Stomach (tissue), 9 donors: ENCODE measurements around the gene SH3BP2. TPM values are rescaled to one million over a fixed set of nuclear protein-coding genes. Genes with fewer than 3 reads are reported as not detected.

Experiments
- DNase-seq, 2 donors: peaks; one replicate each; pipeline versions ENCODE4 v3.0.0 to v3.0.0-alpha.2; 2013 to 2019
- H3K27ac ChIP-seq, 5 donors: fragments of 200-600 bp in 4 of 5; sonication (generic) in 4 of 5; one replicate each; pipeline ENCODE4 v1.5.1; 2013 to 2019; ENCODE audit warnings: mild to moderate bottlenecking in 1 of 5, moderate library complexity in 1 of 5
- H3K27me3 ChIP-seq, 3 donors: fragments of 200-600 bp; sonication (generic); one replicate each; pipeline ENCODE4 v1.5.1; 2017 to 2019; ENCODE audit warnings: mixed run types in 1 of 3
- H3K36me3 ChIP-seq, 4 donors: fragments of 200-600 bp; sonication (generic); 1 replicate in 3 of 4; 2 replicates in 1 of 4; pipeline ENCODE4 v1.5.1; 2016 to 2019
- H3K4me1 ChIP-seq, 4 donors: fragments of 200-600 bp; sonication (generic); one replicate each; pipeline ENCODE4 v1.5.1; 2016 to 2019
- H3K4me3 ChIP-seq, 4 donors: fragments of 200-600 bp; sonication (generic) in 3 of 4; one replicate each; pipeline ENCODE4 v1.5.1; 2016 to 2019; ENCODE audit warnings: mild to moderate bottlenecking in 1 of 4
- H3K9me3 ChIP-seq, 4 donors: fragments of 200-600 bp; sonication (generic); one replicate each; pipeline ENCODE4 v1.5.1; 2016 to 2019
- EP300 ChIP-seq: sonication (generic); formaldehyde crosslinking; IDR thresholded peaks from one replicate; pipeline ENCODE4 v1.6.1; 2017; ENCODE audit warnings: antibody characterized with exemption
- POLR2A ChIP-seq, 4 donors: fragments of 450-650 bp; IDR thresholded peaks; one replicate each; pipeline ENCODE4 v1.6.1; 2016; ENCODE audit warnings: antibody characterized with exemption in 4 of 4, control low read depth in 2 of 4, mild to moderate bottlenecking in 1 of 4, moderate library complexity in 1 of 4
- POLR2AphosphoS5 ChIP-seq, 3 donors: sonication (generic); formaldehyde crosslinking; IDR thresholded peaks; one replicate each; pipeline ENCODE4 v1.6.1; 2016; ENCODE audit warnings: antibody characterized with exemption in 3 of 3
- WGBS, 5 donors: extraction: QIAGEN DNeasy Blood & Tissue Kit in 3 of 5; methylation state at CpG; one replicate each; pipeline versions ENCODE4 v1.1.5 to v1.1.7; 2013 to 2018; 5-methylcytosine and 5-hydroxymethylcytosine counted together
- intact Hi-C: fragments of 100-400 bp; cut with DNase I; formaldehyde crosslinking; loops from one replicate; pipeline ENCODE4 v1.15.1; 2023; ENCODE audit warnings: low total_unique reads
- polyA plus RNA-seq, 3 donors: library from polyadenylated mRNA; stranded (reverse); fragments of 200-250 nt; gene quantifications; one replicate each; pipeline ENCODE4 v1.2.3, GENCODE V29; 2013
- total RNA-seq, 5 donors: library from RNA; depleted of rRNA; stranded (reverse); fragments of >200 nt; gene quantifications; one replicate each; pipeline versions ENCODE4 v1.1.0 to v1.2.3, GENCODE V29; 2014 to 2016
- TF ChIP-seq, protein P1 (sequence below), 7 experiments: fragments of 450-650 bp in 4 of 7; fragments of 200-600 bp in 3 of 7; sonication (generic) in 3 of 7; IDR thresholded peaks; one replicate each; pipeline ENCODE4 v1.5.1; 2016 to 2019; ENCODE audit warnings: antibody characterized with exemption in 7 of 7, control low read depth in 2 of 7, mild to moderate bottlenecking in 1 of 7
- donor health status: healthy with polysubstance abuse.
- donor health status: Bipolar disorder and iron deficiency.
- donor health status: healthy.

Gene SH3BP2
- total and polyA plus RNA-seq, 8 donors = 9.0 to 151 (median 32.7) TPM

DNA sequence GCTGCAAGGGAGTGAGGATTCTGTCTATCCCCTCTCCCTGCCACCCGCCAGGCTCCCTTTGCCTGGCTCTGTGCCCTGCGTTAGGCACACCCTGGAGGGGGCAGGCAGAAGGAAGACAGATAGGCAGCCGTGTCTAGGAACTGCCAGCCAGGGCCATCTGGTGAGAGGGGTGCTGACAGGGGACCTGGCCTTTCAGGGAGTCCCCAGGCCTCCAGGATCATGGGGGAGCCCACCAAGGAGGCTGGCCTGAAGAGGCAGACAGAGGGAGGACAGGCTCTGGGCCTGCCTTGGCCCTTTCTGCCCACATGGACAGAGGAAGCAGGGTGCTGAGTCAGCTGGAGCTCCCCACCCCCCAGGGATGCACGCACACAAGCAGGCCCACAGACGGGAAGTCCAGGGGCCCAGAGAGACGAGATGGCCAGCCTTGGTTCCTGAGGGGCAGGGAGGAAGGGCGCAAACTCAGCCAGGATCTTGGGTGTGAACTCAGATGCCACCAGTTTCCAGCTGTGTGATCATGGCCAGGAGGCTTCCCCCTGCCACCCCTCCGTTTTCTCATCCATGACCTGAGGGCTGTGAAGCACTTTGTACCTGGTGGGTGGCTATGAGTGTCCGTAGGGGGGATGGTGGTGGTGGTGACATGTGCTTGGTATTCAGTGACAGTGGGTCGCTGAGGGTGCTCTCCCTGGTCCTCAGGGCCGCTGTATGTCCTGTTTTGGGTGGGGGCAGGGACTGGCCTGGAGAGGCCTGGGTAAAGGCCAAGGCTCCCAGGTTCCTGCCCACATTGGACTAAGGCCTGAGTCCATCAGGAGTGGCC, 1.8 kb downstream of the SH3BP2 start:
- Histone ChIP-seq H3K36me3 (no peaks in the 10 kb centered on the region), H3K4me3 (peak overlapping the region; percentile 58 to 84 (median 66)), H3K4me1 (peaks cover 79 to 86% (median 82%) of the 10 kb centered on the region in 4 donors), H3K27me3 (no peaks in the 10 kb centered on the region), H3K27ac (peak overlapping the region; percentile 77 to 92 (median 83)), H3K9me3 (no peaks in the 10 kb centered on the region)
- DNase-seq = peak; percentile 62 to 64
- WGBS, 5 donors = 42 to 57% (median 46%) methylated on average over 11 of the region's 11 CpGs
- TF ChIP-seq POLR2AphosphoS5 (IDR thresholded peaks at IDR 0.05) = no peak
- TF ChIP-seq EP300 = no peak
- TF ChIP-seq POLR2A (IDR thresholded peaks at IDR 0.05) = no peak
- TF ChIP-seq, protein P1, sequence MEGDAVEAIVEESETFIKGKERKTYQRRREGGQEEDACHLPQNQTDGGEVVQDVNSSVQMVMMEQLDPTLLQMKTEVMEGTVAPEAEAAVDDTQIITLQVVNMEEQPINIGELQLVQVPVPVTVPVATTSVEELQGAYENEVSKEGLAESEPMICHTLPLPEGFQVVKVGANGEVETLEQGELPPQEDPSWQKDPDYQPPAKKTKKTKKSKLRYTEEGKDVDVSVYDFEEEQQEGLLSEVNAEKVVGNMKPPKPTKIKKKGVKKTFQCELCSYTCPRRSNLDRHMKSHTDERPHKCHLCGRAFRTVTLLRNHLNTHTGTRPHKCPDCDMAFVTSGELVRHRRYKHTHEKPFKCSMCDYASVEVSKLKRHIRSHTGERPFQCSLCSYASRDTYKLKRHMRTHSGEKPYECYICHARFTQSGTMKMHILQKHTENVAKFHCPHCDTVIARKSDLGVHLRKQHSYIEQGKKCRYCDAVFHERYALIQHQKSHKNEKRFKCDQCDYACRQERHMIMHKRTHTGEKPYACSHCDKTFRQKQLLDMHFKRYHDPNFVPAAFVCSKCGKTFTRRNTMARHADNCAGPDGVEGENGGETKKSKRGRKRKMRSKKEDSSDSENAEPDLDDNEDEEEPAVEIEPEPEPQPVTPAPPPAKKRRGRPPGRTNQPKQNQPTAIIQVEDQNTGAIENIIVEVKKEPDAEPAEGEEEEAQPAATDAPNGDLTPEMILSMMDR (IDR thresholded peaks at IDR 0.05) = no peak
- intact Hi-C loops = no loop called here

DNA sequence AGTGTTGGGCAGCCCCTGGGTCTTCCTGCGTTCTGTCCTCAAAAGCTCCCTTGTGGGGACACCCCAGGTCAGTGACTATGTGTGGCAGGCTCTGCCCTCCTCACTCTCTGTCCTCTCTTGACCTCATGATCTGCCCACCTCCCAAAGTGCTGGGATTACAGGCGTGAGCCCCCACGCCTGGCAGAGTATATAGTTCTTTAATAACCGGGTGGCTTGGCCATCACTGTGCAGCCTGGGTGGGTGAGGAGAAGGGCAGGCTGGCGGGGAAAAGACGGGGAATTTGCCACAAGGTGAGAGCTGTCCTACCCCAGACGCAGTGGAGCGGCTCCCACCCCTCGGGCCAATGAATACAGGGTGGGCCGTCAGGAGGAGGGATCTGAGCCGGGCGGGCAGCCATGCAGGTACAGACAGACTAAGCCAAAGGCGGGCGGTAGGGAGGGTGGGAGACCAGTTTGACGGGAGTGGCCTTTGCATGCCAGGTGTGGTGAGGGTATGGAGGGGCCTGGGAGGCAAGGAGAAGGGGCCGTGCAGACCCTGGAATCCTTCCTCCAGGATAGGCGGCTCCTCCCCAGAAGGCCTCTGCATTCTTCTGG, 2.5 kb downstream of the SH3BP2 start:
- DNase-seq = peak; percentile 25 to 26
- Histone ChIP-seq H3K36me3 (no peaks in the 10 kb centered on the region), H3K4me1 (peaks cover 86 to 93% (median 88%) of the 10 kb centered on the region in 4 donors), H3K4me3 (peak overlapping the region in 1 of 4 donors; percentile 84), H3K27me3 (no peaks in the 10 kb centered on the region), H3K9me3 (no peaks in the 10 kb centered on the region), H3K27ac (peak overlapping the region; percentile 77 to 92 (median 83))
- intact Hi-C loops = no loop called here
- TF ChIP-seq, protein P1 (IDR thresholded peaks at IDR 0.05) = no peak
- no peak for TF ChIP-seq POLR2AphosphoS5 (IDR thresholded peaks at IDR 0.05)
- no peak for TF ChIP-seq EP300
- no peak for TF ChIP-seq POLR2A (IDR thresholded peaks at IDR 0.05)
- WGBS, 5 donors = 82 to 93% (median 88%) methylated on average over 14 to 17 of the region's 17 CpGs

DNA sequence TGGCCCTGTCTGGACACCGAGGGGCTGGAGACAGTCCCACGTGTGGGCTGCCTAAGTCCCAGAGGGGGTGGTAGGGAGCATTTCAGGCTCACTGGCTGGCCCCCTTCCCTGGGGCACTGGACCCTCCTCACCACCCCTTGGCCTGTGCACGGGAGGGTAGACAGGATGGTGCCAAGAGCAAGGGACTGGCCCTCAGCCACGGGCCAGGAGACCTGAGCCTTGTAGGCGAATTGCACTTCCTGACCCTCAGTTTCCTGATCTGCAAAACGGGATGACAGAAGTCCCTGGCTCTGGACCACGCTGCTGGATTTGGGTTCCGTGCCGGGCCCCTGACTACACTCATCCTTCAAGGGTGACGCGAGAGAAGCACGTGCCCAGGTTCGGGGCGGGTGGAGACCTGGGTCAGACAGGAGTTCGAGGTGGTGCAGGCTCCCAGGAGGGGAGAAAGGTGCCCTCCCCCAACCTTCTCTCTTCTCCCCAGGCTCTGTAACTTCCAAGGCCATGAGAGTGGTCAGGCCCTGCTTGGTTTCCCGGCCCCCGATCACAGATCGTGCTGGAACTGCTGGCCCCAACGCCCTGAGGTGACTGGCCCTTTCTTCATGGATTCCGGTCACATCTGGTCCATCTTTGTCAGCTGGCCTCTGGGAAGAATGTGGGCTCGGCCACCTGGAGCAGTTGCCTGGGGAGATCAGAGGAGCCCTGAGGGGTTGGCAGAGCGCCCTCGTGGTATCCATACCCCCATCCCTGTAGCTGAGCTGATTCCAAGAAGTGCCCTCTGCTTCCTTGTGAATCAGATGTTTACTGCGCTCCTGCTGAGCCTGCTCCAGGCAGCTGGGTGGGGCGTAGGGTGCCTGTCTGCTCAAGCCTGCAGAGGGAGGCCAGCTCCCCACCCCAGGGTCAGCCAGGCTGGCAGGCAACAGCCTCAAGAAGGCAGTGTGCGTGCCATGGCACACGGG, 3.3 kb downstream of the SH3BP2 start:
- H3K9me3 ChIP-seq = no peaks in the 10 kb centered on the region
- H3K4me3 ChIP-seq = no peak overlapping the region
- peak; percentile 85 to 92 for DNase-seq
- no peaks in the 10 kb centered on the region for H3K27me3 ChIP-seq
- WGBS, 5 donors = 51 to 70% (median 57%) methylated on average over 19 to 27 of the region's 27 CpGs
- TF ChIP-seq, protein P1 (IDR thresholded peaks at IDR 0.05) = no peak
- TF ChIP-seq POLR2AphosphoS5 (IDR thresholded peaks at IDR 0.05) = peak in 2 of 3 donors; percentile 65 to 75
- no peak for TF ChIP-seq POLR2A (IDR thresholded peaks at IDR 0.05)
- no peak for TF ChIP-seq EP300
- H3K27ac ChIP-seq = peak overlapping the region; percentile 69 to 92 (median 83)
- peaks cover 93 to 98% (median 94%) of the 10 kb centered on the region in 4 donors for H3K4me1 ChIP-seq
- H3K36me3 ChIP-seq = no peaks in the 10 kb centered on the region
- intact Hi-C loops = no loop called here
